GM04503 (cell line): Measurements from ENCODE around the gene AHNAK.

Source experiments
- DNase-seq: peaks from one replicate; pipeline ENCODE4 v3.0.0-alpha.2; 2012; ENCODE audit warnings: low read depth

The AHNAK gene

DNA sequence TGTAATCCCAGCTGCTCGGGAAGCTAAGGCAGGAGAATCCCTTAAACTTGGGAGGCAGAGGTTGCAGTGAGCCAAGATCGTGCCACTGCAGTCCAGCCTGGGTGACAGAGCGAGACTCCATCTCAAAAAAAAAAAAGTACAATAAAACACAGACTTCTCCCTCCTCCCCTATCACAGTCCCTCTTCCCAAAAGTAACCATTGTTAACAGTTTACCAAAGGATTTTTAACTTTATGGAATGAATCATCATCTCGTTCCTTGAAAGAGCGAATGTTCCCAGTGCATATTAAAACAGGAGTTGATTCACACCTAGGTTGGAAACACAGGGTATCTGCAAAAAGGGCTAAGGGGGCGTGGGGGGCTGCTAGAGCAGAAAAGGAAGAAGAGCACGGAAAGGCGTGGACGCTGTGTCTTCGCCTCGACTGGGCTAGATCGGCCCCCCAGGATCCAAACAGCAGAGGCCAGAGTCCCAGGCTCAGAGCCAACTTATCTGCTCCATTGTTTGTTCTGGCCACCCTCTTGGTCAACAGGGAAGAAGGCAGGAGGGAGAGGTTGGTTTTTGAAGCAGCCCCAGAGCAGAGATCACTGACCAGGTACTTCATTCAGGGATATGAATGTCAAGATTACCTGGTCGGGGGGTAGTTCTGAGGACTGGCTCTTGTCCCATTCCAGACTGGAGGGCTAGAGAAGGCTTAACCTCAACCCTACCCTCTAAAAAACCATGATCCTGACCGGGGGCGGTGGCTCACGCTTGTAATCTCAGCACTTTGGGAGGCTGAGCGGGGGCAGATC lies 2.1 kb upstream of the AHNAK start:
- no peak for DNase-seq

DNA sequence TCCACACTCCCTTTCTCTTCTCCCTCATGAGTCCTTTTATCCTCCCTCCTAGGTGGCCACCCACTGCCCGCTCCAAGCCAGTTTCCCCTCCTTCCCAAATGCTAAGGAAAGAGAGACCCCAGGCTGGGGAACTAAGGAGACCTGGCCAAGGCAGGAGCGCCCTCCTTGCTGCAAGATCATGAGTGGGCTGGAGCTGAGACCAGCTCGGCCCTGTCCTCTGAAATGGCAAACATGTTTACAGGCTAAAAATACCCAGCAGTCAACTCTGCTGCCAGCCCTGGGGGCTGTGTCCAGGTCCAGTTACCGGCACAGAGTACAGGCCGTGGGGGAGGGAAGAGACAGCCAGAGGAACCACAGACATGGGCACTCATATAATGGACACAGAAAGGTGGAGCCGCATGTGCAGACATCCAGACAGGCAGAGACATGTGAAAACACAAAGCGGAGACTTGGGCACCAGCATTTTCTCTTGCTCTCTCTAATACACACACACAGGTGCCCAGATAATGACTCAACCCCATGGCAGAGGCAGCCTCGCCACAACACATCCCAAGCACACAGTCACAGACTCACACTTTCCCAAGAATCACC lies 1.2 kb upstream of the AHNAK start:
- DNase-seq, result no peak

DNA sequence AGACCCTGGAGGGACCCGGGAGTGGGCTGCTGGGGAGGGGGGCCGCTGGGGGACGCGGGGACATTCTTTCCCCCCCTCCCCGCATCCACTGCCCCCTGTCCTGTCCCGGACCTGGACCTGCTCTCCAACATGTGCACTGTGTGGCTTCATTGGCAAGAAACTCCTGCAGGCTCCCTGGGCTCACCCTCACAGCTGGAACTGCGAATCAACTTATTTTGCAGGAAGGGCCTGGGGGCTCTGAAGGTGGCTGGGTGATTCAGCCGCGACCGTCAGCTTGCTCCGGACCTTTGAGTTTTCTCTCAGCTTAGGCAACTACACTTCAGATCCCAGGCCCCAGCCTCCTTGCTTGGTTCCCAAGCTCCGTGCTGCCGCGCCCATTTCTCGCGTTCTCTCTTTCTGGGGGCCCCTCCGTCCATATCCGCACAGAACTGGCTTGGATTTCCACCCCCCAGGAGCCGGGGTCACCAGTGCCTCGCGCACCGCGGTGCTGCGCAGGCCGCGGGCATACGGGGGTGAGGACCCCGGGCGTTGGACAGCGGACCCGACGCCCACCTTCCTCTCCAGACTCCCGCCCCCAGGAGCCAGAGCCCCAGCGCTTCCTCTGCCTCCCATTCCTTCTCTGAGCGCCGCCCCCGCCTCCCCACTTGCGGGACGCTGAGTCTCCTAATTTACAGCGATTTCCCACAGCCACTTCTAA lies 471 bp upstream of the AHNAK start:
- DNase-seq, result no peak

DNA sequence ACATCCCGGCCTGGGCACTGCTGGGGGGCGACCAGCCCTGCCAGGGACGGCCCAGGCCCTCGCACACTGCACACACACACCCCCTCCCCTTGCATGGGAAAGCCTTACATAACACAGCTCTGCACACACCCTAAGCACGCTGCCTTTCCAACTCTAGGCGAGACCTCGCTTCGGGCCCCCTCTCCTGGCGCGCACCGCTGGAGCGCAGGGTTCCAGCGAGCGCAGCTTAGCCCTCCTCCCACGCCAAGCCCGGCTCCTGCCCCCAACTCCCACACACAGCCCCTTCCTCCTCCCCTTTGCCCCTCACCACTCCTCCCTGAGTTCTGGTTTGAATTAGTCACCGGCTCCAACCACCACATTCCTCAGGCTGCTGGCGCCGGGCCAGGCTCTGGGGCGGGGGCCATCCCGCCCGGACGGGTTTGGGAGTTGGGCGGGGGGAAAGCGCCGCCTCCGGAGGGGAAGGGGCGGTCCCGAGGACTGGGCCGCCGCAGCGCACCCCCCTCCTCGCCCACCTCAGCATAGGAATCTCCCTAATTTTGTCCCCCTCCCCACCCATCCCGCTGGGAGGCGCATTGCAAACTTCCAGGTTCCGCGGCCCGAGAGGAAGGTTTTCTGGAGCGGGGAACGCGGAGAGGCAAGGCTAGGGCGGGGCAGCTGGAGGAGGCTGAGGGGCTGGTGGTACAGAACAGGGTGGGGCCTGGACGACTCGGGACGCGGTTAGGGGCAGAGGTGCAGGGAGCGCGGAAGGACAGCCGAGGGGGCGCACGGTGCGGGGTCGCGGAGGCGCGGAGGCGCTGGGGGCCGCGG lies 966 bp downstream of the AHNAK start:
- peak; percentile 57 for DNase-seq

DNA sequence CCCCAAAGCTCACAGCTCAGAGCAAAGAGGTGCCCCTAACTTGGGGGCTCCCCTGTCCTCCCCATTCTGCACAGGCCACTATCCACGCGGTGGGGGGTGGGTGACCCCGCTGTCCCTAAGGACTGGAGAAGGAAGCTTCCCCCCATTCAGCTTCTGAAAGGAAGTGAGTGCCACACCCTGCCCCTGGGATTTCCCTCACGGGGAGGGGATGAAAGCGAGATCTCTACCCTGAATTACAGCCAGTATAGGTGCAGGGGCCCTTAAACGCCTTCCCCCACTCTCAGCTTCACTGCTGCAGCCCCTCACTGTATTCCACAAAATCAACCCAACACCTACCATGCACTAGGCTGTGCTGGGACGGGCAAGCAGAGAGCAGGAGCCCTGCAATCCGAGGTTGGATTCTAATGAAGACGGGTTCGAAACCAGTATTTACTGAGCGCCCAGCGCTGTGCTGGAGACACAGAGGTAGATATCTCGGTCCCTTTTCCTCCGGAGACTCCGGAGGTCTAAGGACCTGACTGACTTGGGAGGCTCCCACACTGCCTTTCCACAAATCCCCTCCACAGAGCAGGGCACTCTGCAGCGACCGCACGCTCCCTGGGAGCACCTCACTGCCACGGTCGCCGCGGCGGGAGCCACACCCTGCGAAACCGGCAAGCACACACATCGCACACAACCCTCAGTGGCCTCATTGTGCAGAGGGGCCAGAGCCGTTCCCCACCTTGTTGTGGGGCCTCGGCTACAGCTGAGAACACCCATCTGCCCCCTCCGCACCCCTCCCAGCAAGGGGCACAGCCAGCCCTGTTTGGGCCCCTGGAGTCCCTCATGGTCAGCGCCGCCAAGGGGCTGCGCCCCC lies 1.8 kb downstream of the AHNAK start:
- DNase-seq, result no peak

DNA sequence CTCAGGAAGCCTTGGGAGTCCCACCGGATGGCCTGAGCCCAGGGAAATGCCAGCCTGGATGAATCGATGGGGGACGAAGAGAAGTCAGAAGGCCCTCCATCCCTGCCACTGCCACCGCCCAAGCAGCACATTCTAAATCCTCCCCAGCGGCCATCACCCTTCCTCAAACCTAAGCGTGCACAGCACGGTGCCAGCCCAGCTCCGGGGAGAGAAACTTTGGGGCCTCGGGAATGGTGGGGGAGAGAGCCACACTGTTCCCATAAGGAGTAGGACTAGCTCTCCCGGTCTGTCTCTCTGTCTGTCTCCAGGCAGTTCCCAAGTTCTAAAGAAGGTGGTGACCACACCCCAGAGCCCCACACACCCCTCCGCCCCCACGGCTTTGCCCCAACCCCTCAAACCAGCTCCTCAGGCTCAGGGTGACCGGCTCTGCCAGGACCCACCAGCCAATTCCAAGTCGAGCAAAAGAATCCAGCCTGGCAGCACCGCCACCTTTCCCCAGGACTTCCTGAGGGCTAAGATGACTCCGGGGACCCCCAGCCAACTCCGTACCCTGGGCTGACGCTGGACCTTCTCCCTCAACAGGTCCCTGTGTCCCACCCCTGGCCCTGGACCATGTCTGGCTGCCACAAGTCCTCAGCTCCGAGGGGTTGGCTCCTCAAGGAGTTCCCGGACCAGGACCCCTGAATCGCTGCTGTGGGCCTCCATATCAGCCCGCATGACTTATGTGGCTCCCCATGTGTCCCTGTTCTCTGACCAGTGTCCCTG lies 2.7 kb downstream of the AHNAK start:
- no peak for DNase-seq

DNA sequence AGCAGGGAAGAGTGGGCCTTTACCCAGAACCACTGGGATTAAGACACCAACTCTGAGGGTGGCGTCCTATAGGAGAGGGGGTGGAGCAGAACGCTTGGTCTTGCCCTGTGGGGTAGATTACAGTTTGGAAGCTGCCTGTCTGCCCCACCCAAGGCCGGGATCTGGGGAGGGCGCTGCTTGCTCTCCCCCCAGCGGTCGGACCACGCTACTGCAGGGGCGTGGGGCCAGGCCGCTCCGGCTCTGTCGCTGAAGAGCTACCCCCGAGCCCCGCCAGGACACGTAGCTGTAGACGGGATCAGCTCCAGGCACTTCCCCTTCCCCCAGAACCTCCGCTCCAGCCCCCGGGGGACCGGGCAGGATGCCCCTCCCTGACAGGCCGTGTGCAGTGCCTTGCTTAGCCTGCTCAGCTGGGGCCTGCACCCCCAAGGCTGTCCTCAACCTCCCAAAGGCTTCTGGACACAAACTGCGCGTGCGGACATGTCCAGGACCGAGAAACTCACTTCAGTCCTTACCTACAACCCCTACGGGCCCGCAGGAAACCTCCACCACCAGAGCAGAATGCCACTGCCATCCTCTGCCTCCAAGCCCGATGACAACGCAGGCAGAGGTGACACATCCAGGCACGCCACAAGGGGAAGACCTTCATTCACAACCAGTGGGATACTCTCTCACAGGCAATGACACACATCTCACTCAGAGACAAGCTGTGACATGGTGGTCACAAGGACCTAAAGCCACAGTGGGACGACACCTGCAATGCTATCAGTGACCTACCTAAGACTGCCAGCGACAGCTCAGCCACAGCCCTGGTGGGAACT lies 3.6 kb downstream of the AHNAK start:
- peak; percentile 43 for DNase-seq

DNA sequence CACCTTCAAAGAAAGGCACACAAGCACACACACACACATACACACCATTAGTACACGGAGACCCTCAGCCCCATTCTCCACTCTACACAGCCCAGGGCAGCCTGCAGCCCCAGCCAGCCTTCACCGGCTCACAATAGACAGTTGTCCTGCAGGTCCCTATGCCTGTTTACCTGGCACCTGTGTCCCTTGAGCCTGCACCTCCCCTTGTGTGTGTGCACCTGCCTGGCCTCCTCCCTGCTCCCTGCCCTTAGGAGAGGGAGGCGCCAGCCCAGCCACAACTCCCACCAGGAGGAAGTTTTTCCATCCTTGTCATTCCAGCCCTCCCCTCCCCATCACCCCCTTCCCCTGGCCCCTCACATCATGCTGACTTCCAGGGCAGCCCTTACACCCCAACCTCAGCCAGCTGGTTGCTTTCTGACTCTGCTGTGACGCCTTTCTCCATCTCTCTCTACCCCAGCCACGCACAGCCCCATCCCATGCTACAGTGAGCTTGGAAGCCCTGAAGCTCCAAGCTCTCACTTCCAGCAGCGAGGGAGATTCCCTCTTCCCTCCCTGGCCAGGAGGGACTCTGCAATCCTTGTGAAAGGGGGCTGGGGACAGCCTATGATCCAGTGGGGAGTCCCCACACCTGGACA lies 4.4 kb downstream of the AHNAK start:
- DNase-seq, result no peak

DNA sequence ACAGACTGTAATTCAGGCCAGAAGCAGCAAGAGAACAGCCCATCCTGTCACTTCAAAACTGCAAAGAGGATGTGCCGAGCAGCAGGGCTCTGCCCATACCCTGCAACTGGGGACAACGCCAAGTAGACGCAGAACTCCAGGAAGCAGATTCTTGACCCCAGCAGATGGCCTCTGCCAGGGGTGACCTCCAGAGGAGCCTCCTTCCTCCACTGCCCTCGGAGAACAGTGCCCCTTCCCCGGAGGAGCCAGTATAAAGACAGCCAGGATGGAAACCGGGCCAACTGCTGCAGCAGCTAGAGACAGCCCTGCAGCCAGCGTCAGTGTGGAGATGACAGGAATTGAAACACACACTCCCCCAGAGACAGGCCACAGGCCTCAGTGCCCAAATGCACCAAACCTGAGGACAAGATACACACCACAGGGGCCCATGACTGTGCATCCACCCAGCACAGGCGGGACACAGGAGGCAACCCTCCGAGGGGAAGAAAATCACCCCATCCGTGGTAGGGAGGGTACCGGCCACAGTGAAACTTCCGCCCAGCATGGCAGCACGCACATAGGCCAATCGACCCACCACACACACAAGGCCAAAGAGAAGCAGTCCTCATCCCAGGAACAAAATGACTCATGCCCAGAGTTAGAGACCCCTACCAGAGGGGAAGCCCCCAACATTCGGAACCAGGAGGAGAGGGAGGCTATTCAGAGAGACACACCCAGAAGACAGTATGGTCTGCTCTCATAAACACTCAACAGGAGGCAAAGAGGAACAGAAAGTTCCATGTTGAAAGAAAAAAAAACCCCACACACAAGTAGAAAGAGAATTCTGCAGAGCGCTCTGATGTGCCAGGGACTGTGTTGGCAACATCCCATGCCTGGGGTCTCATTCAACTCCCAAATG lies 5.6 kb downstream of the AHNAK start:
- no peak for DNase-seq

DNA sequence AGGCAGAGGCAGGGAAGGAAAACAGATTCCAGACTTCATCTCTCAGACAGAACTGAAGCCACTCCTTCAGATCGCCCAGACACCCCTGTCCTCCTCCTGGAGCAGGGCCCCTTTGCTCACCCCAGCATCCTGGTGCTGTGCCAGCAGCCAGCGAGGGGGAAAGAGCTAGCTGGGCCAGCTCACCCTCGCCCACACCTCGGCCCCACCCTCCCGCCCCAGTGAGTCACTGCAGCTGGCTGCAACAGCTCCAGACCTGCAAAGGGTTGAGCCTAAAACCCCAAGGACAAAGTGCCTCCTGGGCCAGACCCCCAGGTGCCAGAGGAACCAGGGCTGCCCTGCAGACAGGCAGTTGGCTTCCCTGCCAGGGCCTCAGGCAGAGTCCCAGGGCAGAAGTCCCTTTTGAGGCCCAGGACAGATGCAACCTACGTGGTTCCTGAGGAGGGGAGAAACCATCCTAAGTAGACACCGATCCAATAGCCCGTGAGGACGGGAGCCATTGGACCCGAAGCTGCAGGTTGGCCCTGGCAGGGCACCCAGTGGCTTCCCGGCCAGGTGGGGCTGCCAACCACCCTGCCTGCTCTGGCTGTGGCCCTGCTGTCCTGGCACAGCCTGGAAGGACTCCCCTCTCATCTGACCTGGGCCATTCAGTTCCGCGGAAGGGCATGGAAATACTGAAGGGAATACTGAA lies 7.2 kb downstream of the AHNAK start:
- DNase-seq, result peak; percentile 55

DNA sequence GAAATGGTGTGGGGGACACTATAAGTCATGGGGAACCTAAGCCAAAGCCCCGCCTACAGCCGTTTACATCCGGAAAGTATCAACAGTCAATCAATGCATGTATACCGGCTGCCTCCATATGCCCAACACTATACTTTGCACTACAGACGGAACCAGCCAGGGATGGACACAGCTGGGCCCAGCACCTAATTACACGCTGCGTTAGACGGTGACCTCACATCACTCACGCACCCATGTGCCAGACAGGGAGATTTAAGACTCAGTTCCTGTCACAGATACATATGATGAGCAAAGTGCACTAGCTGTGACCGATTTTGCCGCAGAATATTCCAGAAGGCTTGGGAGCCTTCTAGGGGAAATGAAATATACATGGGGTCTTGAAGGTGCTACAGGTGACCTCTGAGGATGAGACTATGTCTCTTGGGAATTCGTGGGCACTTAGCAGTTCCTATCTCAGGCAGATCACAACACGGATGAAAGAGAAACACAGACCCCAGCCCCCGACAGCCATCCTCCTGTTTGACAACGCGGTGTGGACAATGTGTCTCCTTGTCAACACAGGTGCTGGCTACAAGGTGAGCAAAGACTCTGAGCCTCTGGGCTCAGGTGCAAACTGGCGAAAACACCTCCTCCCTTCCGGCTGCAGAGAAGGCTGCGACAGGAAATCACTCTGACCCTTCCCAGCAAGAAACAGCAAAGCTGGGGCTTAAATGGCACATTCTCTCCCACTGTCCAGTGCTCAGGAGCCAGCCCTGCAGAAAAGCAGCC lies 8.0 kb downstream of the AHNAK start:
- no peak for DNase-seq

DNA sequence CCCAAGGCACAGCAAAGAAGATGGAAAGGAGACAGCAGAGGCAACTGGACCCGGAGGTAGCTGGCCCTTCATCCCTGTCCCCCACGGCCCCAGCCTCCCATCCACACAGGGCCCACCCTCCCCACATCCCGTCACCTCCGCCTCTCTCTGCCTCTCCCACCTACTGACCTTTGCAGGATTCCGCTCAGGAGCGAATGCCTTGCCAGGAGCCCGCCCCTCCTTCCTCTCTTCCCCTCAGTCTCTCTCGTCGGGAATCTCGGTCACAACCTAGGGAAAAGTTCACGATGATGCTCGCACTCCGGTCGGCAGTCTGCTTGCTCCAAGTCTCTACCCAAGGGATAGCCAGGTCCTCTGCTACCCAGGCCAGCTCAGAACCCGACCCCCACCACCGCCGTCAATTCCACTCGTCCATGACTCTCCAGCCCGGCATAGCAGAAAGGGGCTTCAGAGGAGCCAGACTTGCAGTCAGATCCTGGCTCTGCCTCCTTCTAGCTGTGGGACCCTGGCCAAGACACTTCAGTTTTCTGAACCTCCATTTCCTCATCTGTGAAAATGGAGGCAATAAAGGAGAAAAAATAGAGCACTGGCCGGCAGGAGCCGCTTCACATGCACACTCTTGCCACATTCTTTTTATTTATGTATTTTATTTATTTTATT lies 10.2 kb downstream of the AHNAK start:
- DNase-seq, result no peak

DNA sequence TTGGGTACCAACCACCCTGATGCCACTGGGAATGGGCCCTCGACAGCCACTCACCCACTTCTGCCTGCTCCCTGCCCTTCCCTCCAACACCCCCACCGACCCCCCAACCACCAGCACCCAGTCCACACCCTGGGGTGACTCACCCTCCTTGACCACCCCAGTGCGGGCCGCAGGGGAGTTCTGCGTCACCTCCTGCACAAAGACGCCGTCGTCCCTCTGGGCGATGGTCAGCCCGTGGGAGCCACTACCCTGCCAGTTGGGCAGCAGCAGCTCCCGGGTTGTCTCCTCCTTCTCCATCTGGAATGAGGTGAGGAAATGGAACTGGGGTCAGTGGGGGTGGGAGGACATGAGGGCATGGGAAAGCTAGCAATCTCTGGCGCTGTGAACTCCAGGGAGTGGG lies 10.8 kb downstream of the AHNAK start:
- no peak for DNase-seq

DNA sequence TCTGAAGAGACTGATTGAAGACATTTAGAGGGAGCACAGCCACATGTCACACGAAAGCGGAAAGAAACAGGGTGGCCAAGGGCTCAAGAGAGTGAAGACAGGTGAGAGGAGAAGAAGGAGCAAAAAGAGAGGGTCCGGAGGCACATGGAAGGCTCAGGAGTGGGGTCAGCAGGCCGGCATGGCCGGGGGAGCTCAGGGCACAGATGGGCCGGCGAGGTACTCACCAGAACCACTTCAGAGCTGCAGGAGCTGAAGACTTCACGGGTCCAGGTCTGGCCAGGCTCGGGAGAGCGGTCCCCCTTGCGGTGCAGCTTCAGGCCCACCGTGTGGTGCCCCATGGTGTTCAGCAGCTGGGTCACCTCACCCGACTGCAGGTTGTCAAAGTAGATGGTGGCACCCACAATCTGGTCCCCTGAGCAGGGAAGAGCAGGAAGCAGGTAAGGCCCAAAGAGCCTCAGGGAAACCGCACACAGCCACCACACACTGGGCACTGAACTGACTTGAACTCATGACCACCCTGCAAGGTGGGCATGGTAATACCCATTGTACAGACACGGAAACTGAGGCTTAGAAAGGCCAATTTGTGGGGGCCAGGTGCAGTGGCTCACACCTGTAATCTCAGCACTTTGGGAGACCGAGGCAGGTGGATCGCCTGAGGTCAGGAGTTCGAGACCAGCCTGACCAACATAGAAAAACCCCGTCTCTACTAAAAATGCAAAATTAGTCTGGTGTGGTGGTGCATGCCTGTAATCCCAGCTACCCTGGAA lies 11.6 kb downstream of the AHNAK start:
- no peak for DNase-seq

DNA sequence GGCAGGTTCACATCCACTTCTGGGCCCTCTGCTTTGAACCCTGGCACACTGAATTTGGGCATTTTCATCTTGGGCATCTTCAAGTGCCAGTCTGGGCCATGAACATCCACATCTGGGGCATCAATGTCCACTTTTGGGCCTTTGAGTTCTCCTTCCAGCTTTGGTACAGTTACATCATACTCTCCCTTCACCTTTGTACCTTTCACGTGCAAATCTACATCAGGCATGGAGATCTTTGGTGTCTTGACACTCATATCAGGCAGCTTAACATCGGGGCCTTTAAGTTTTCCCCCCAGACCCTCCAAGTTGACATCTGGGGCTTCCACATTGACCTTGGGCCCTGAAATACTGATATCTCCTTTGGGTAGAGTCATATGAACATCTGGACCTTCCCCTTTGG lies 14.5 kb downstream of the AHNAK start:
- DNase-seq, result no peak
